Upper lobe of right lung (tissue), 1 donor: ENCODE results near the gene SLC22A9. TPM values are rescaled to one million over a fixed set of nuclear protein-coding genes. Genes with fewer than 3 reads are reported as not detected.

ENCODE experiments used
- ATAC-seq: fragments of 200-7000 bp; cut with Tn5 transposase; one replicate; pipeline ENCODE4 v1.9.1; 2020; ENCODE audit warnings: mild to moderate bottlenecking, moderate library complexity
- DNase-seq: peaks from one replicate; pipeline ENCODE4 v3.0.0-alpha.2; 2020
- H3K27ac ChIP-seq: fragments of 200-600 bp; one replicate; pipeline ENCODE4 v1.8.0; 2022
- H3K27me3 ChIP-seq: fragments of 200-600 bp; one replicate; pipeline ENCODE4 v1.8.0; 2022; ENCODE audit warnings: mild to moderate bottlenecking
- H3K36me3 ChIP-seq: fragments of 200-600 bp; one replicate; pipeline ENCODE4 v1.8.0; 2022
- H3K4me1 ChIP-seq: fragments of 200-600 bp; one replicate; pipeline ENCODE4 v1.8.0; 2022
- H3K4me3 ChIP-seq: fragments of 200-600 bp; one replicate; pipeline ENCODE4 v1.8.0; 2022; ENCODE audit warnings: mild to moderate bottlenecking
- H3K9me3 ChIP-seq: fragments of 200-600 bp; one replicate; pipeline ENCODE4 v1.8.0; 2022
- CTCF ChIP-seq: fragments of 200-600 bp; IDR thresholded peaks from one replicate; pipeline ENCODE4 v1.8.0; 2022; ENCODE audit warnings: antibody characterized with exemption
- intact Hi-C: fragments of 100-400 bp; cut with DNase I; formaldehyde crosslinking; loops from one replicate; pipeline ENCODE4 v1.11.0; 2022
- total RNA-seq: library from RNA; stranded (reverse); fragmentation: NEBNext Ultra II Directional; extraction: Animal tissue kit (Norgen Biotek cat#: 25700); gene quantifications from one replicate; pipeline ENCODE4 v1.2.1, GENCODE V29; 2021
- donor health status: DM: no; HTN: yes; CAD: no; lungs with severe emphysema.

SLC22A9 gene
- total RNA-seq, 1 donor from 2014 or later = not detected

GRCh38 chr11:63362196-63362793, 7.3 kb upstream of the SLC22A9 start:
- H3K9me3 ChIP-seq = no peaks in the 10 kb centered on the region
- no peak overlapping the region for H3K27ac ChIP-seq
- intact Hi-C loops = no loop called here
- peaks cover 5% of the 10 kb centered on the region for H3K27me3 ChIP-seq
- no peaks in the 10 kb centered on the region for H3K4me1 ChIP-seq
- H3K4me3 ChIP-seq = no peak overlapping the region
- TF ChIP-seq CTCF = no peak
- no peaks in the 10 kb centered on the region for H3K36me3 ChIP-seq
- ATAC-seq (no peak), DNase-seq (no peak)

GRCh38 chr11:63369971-63370588, 495 bp downstream of the SLC22A9 start:
- peaks cover 8% of the 10 kb centered on the region for H3K27me3 ChIP-seq

GRCh38 chr11:63371396-63371795, 1.8 kb downstream of the SLC22A9 start:
- H3K36me3 ChIP-seq = no peaks in the 10 kb centered on the region
- ATAC-seq (no peak), DNase-seq (no peak)
- H3K27ac ChIP-seq = no peak overlapping the region
- H3K4me1 ChIP-seq = no peaks in the 10 kb centered on the region
- no peak for TF ChIP-seq CTCF
- peaks cover 8% of the 10 kb centered on the region for H3K27me3 ChIP-seq
- intact Hi-C loops = no loop called here
- H3K9me3 ChIP-seq = no peaks in the 10 kb centered on the region
- H3K4me3 ChIP-seq = no peak overlapping the region

More at GRCh38 chr11:63369971-63370588, 495 bp downstream of the SLC22A9 start:
- H3K27ac ChIP-seq = no peak overlapping the region
- ATAC-seq = no peak
- no peaks in the 10 kb centered on the region for H3K36me3 ChIP-seq
- intact Hi-C loops = no loop called here
- no peak overlapping the region for H3K4me3 ChIP-seq
- no peak for DNase-seq
- no peaks in the 10 kb centered on the region for H3K9me3 ChIP-seq
- H3K4me1 ChIP-seq = no peaks in the 10 kb centered on the region
- no peak for TF ChIP-seq CTCF

- Histone ChIP-seq H3K27ac (no peak overlapping the region), H3K4me1 (no peaks in the 10 kb centered on the region), H3K4me3 (no peak overlapping the region), H3K36me3 (no peaks in the 10 kb centered on the region), H3K27me3 (peaks cover 8% of the 10 kb centered on the region), H3K9me3 (no peaks in the 10 kb centered on the region)
- DNase-seq (no peak), ATAC-seq (peak; percentile 26)
- intact Hi-C loops = no loop called here
- no peak for TF ChIP-seq CTCF
These were observed 5.8 kb downstream of the SLC22A9 start for GRCh38 chr11:63375434-63375833.

GRCh38 chr11:63380130-63380529, 10.5 kb downstream of the SLC22A9 start:
- Histone ChIP-seq H3K4me1 (no peaks in the 10 kb centered on the region), H3K4me3 (no peak overlapping the region), H3K27ac (no peak overlapping the region), H3K9me3 (no peaks in the 10 kb centered on the region), H3K27me3 (no peaks in the 10 kb centered on the region), H3K36me3 (no peaks in the 10 kb centered on the region)
- ATAC-seq = no peak
- no peak for TF ChIP-seq CTCF
- DNase-seq = no peak
- intact Hi-C loops = no loop called here
